Sigmoid colon (tissue), 7 donors: ENCODE results near the gene PREB. TPM values are rescaled to one million over a fixed set of nuclear protein-coding genes. Genes with fewer than 3 reads are reported as not detected.
"Not testable (repeated sequence)": the region's sequence is repeated elsewhere in the genome, so short reads cannot be mapped to it uniquely, and the experiment has no call there.

Experiments
- DNase-seq: peaks from one replicate; pipeline ENCODE4 v3.0.0-alpha.2; 2019
- H3K27ac ChIP-seq, 4 donors: fragments of 200-600 bp; sonication (generic); one replicate each; pipeline ENCODE4 v1.5.1; 2016 to 2019; ENCODE audit warnings: mild to moderate bottlenecking in 1 of 4
- H3K27me3 ChIP-seq, 3 donors: fragments of 200-600 bp; sonication (generic); one replicate each; pipeline ENCODE4 v1.5.1; 2019; ENCODE audit warnings: mild to moderate bottlenecking in 1 of 3
- H3K36me3 ChIP-seq, 4 donors: fragments of 200-600 bp; sonication (generic); one replicate each; pipeline ENCODE4 v1.5.1; 2016 to 2019
- H3K4me1 ChIP-seq, 4 donors: fragments of 200-600 bp; sonication (generic); one replicate each; pipeline ENCODE4 v1.5.1; 2017 to 2019
- H3K4me3 ChIP-seq, 4 donors: fragments of 200-600 bp; sonication (generic); one replicate each; pipeline ENCODE4 v1.5.1; 2017 to 2019; ENCODE audit warnings: mild to moderate bottlenecking in 2 of 4, moderate library complexity in 1 of 4
- H3K9me3 ChIP-seq, 4 donors: fragments of 200-600 bp in 3 of 4; sonication (generic) in 3 of 4; one replicate each; pipeline versions ENCODE4 v1.5.1 to v1.6.1; 2013 to 2019
- EP300 ChIP-seq, 4 donors: sonication (generic); formaldehyde crosslinking; IDR thresholded peaks; one replicate each; pipeline ENCODE4 v1.6.1; 2017; ENCODE audit warnings: antibody characterized with exemption in 4 of 4
- POLR2A ChIP-seq, 2 donors: fragments of 450-650 bp; IDR thresholded peaks; one replicate each; pipeline ENCODE4 v1.6.1; 2016; ENCODE audit warnings: antibody characterized with exemption in 2 of 2, mild to moderate bottlenecking in 2 of 2, moderate library complexity in 2 of 2
- POLR2AphosphoS5 ChIP-seq, 4 donors: sonication (generic); formaldehyde crosslinking; IDR thresholded peaks; one replicate each; pipeline ENCODE4 v1.6.1; 2017; ENCODE audit warnings: antibody characterized with exemption in 4 of 4
- WGBS, 2 donors: extraction: QIAGEN DNeasy Blood & Tissue Kit; methylation state at CpG; one replicate each; pipeline ENCODE4 v1.1.7; 2013; 5-methylcytosine and 5-hydroxymethylcytosine counted together
- intact Hi-C: fragments of 100-400 bp; cut with DNase I; formaldehyde crosslinking; loops from one replicate; pipeline ENCODE4 v1.15.1; 2023
- polyA plus RNA-seq, 3 donors: library from polyadenylated mRNA; stranded (reverse); fragments of 200-250 nt; gene quantifications; one replicate each; pipeline ENCODE4 v1.2.3, GENCODE V29; 2013
- total RNA-seq, 4 donors: library from RNA; depleted of rRNA; stranded (reverse); fragments of >200 nt; gene quantifications; one replicate each; pipeline ENCODE4 v1.1.0, GENCODE V29; 2016
- TF ChIP-seq, protein P1 (sequence below), 4 experiments: fragments of 450-650 bp in 3 of 4; fragments of 200-600 bp in 1 of 4; IDR thresholded peaks; one replicate each; pipeline ENCODE4 v1.5.1; 2016 to 2019; ENCODE audit warnings: antibody characterized with exemption in 4 of 4, mild to moderate bottlenecking in 3 of 4, moderate library complexity in 2 of 4
- donor health status: healthy with polysubstance abuse.
- donor health status: Bipolar disorder and iron deficiency.
- donor health status: healthy.

Gene PREB
- total and polyA plus RNA-seq, 7 donors: 28.2 to 58.5 (median 49.3) TPM

DNA sequence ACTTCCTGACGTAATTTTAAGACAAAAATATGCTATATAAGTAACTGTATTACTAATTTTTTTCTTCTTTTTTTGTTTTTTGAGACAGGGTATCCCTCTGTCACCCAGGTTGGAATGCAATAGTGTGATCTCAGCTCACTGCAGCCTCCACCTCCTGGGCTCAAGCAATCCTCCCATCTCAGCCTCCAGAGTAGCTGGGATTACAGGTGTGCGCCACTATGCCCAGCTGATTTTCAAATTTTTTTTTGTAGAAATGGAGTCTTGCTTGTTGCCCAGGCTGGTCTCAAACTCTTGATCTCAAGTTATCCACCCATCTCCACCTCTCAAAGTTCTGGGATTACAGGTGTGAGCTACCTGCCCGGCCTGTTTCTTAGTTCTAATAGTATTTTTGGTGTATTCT, 44.0 kb upstream of the PREB start:
- Histone ChIP-seq H3K27ac (no peak overlapping the region), H3K36me3 (no peaks in the 10 kb centered on the region), H3K9me3 (no peaks in the 10 kb centered on the region), H3K4me1 (no peaks in the 10 kb centered on the region), H3K27me3 (peaks cover 0 to 6% (median 0%) of the 10 kb centered on the region in 3 donors), H3K4me3 (no peak overlapping the region)
- no peak for DNase-seq
- 89 to 93% methylated on average over 3 of the region's 3 CpGs for WGBS, 2 donors
- intact Hi-C loops: no loop called here
- TF ChIP-seq POLR2AphosphoS5 (IDR thresholded peaks at IDR 0.05): no peak
- TF ChIP-seq, protein P1, sequence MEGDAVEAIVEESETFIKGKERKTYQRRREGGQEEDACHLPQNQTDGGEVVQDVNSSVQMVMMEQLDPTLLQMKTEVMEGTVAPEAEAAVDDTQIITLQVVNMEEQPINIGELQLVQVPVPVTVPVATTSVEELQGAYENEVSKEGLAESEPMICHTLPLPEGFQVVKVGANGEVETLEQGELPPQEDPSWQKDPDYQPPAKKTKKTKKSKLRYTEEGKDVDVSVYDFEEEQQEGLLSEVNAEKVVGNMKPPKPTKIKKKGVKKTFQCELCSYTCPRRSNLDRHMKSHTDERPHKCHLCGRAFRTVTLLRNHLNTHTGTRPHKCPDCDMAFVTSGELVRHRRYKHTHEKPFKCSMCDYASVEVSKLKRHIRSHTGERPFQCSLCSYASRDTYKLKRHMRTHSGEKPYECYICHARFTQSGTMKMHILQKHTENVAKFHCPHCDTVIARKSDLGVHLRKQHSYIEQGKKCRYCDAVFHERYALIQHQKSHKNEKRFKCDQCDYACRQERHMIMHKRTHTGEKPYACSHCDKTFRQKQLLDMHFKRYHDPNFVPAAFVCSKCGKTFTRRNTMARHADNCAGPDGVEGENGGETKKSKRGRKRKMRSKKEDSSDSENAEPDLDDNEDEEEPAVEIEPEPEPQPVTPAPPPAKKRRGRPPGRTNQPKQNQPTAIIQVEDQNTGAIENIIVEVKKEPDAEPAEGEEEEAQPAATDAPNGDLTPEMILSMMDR (IDR thresholded peaks at IDR 0.05): no peak
- no peak for TF ChIP-seq POLR2A (IDR thresholded peaks at IDR 0.05)
- no peak for TF ChIP-seq EP300 (IDR thresholded peaks at IDR 0.05)

DNA sequence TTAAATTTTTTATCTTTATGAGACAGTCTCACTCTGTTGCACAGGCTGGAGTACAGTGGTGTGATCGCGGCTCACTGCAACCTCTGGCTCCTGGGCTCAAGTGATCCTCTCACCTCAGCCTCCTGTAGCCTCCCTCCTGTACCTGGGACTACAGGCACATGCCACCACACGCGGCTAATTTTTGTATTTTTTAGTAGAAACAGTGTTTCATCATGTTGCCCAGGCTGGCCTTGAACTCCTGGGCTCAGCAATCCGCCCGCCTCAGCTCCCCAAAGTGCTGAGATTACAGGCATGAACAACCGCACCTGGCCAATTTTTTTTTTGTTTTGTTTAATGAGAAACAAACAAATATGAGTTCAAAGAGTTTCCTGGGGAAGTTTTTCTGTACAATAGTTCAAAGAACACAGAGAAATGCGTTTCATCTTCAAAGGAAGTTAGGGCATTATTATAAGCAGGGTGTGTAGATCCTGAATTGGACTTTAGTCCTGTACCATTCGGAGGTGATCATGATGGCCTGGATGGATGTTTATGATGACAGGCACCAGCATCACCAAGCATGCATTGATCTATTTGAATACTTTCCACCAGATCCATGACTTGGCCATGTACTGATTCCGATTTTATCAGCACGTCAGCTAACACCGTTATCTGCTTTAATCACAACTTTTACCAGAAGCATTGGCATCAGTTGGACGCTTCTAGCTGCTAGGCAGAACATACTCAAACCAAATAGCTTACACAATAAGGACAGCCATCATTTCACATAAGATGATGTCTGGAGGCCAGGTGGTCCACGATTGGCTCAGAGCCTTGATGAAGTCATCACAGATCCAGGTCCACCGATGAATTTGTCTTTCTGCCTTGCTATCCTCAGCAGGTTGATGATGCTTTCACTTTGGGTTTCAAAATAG, 43.3 kb upstream of the PREB start:
- DNase-seq: no peak
- intact Hi-C loops: no loop called here

DNA sequence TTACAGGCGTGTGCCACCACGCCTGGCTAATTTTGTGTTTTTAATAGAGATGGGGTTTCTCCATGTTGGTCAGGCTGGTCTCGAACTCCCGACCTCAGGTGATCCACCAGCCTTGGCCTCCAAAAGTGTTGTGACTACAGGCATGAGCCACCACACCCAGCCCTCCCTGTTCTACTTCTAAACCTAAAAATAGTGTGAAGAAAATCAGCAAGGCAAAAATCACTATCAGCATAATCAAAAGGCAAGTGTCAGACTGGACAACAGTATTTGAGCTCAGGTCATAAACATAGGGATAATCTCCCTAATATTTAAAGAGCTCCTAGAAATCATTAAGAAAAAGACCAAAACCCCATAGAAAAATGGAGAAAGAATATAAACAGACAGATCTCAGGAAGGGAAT, 41.3 kb upstream of the PREB start:
- DNase-seq, H3K36me3 ChIP-seq, H3K4me1 ChIP-seq, H3K27me3 ChIP-seq, H3K4me3 ChIP-seq, H3K27ac ChIP-seq, H3K9me3 ChIP-seq, intact Hi-C loops: not testable (repeated sequence)
- WGBS, 2 donors: 93 to 96% methylated on average over 4 of the region's 4 CpGs

More for the DNA sequence above, 43.3 kb upstream of the PREB start:
- TF ChIP-seq, protein P1 (IDR thresholded peaks at IDR 0.05): no peak
- TF ChIP-seq EP300 (IDR thresholded peaks at IDR 0.05): no peak
- no peak for TF ChIP-seq POLR2A (IDR thresholded peaks at IDR 0.05)
- no peak for TF ChIP-seq POLR2AphosphoS5 (IDR thresholded peaks at IDR 0.05)
- Histone ChIP-seq H3K4me1 (no peaks in the 10 kb centered on the region), H3K27me3 (peaks cover 0 to 6% (median 0%) of the 10 kb centered on the region in 3 donors), H3K4me3 (no peak overlapping the region), H3K9me3 (no peaks in the 10 kb centered on the region), H3K27ac (no peak overlapping the region), H3K36me3 (no peaks in the 10 kb centered on the region)
- 32 to 67% methylated on average over 15 of the region's 15 CpGs for WGBS, 2 donors

DNA sequence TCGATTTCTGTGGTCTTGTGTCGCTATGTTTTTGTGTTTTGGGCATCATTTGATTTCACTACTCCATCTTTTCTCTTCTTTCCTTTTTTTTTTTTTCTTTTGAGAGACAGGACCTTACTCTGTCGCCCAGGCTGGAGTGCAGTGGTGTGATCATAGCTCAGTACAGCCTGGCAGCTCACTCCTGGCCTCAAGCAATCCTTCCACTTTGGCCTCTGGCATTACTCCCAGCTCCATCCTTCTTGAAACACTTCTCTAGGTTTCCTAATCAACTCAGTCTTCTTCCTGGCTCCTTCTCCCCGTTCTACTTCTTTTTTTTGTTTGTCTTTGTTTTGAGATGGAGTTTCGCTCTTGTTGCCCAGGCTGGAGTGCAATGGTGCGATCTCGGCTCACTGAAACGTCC, 40.9 kb upstream of the PREB start:
- no peak overlapping the region for H3K27ac ChIP-seq
- H3K4me1 ChIP-seq: no peaks in the 10 kb centered on the region
- TF ChIP-seq POLR2A (IDR thresholded peaks at IDR 0.05): no peak
- no peak for TF ChIP-seq EP300 (IDR thresholded peaks at IDR 0.05)
- no peak for TF ChIP-seq POLR2AphosphoS5 (IDR thresholded peaks at IDR 0.05)
- TF ChIP-seq, protein P1 (IDR thresholded peaks at IDR 0.05): no peak
- H3K4me3 ChIP-seq: no peak overlapping the region
- DNase-seq: no peak
- 73 to 77% methylated on average over 8 of the region's 8 CpGs for WGBS, 2 donors
- peaks cover 0 to 6% (median 0%) of the 10 kb centered on the region in 3 donors for H3K27me3 ChIP-seq
- H3K9me3 ChIP-seq: no peaks in the 10 kb centered on the region
- H3K36me3 ChIP-seq: no peaks in the 10 kb centered on the region
- intact Hi-C loops: no loop called here

DNA sequence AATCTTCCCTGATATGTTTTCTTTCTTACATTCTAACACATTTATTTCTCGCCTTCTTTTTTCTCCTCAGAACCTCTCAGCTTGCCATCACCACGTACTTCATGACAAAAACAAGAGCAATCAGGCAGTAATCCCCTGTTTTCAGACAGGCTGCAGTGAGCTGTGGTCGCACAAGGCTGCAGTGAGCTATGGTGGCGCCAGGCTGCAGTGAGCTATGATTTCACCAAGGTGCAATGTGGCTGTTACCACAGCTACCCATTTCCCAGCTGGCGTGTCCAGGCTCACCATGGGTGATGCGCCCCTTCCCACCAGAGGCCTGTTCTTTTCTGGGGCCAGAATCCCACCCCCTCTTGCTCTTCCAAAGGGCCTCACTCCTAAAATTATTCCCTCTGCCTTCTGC, 40.2 kb upstream of the PREB start:
- H3K27ac ChIP-seq: no peak overlapping the region
- no peaks in the 10 kb centered on the region for H3K4me1 ChIP-seq
- DNase-seq: no peak
- no peak overlapping the region for H3K4me3 ChIP-seq
- intact Hi-C loops: no loop called here
- H3K27me3 ChIP-seq: peaks cover 0 to 6% (median 0%) of the 10 kb centered on the region in 3 donors
- TF ChIP-seq, protein P1 (IDR thresholded peaks at IDR 0.05): no peak
- TF ChIP-seq POLR2AphosphoS5 (IDR thresholded peaks at IDR 0.05): no peak
- no peak for TF ChIP-seq EP300 (IDR thresholded peaks at IDR 0.05)
- no peak for TF ChIP-seq POLR2A (IDR thresholded peaks at IDR 0.05)
- H3K36me3 ChIP-seq: no peaks in the 10 kb centered on the region
- no peaks in the 10 kb centered on the region for H3K9me3 ChIP-seq
- WGBS, 2 donors: 85 to 91% methylated on average over 6 of the region's 6 CpGs
